NK-92 (cell line): ENCODE measurements around the gene ZMYND15.

ENCODE experiments used
- DNase-seq: peaks from one replicate; lab custom pipeline; 2025; ENCODE audit not compliant: unreplicated experiment; lab: John Stamatoyannopoulos, UW

The ZMYND15 gene

GRCh38 chr17:4742133-4742532 lies 2.5 kb downstream of the ZMYND15 start:
- DNase-seq = no peak

GRCh38 chr17:4742629-4743028 lies 3.0 kb downstream of the ZMYND15 start:
- DNase-seq = no peak

GRCh38 chr17:4743216-4743615 lies 3.6 kb downstream of the ZMYND15 start:
- DNase-seq = no peak

GRCh38 chr17:4743898-4744297 lies 4.3 kb downstream of the ZMYND15 start:
- no peak for DNase-seq

GRCh38 chr17:4744999-4745969 lies 5.7 kb downstream of the ZMYND15 start:
- DNase-seq = no peak

- DNase-seq = no peak
Measured at GRCh38 chr17:4747847-4748246, 8.2 kb downstream of the ZMYND15 start.

- no peak for DNase-seq
Measured at GRCh38 chr17:4748686-4749085, 9.1 kb downstream of the ZMYND15 start.

GRCh38 chr17:4750606-4751005 lies 11.0 kb downstream of the ZMYND15 start:
- DNase-seq = no peak

- no peak for DNase-seq
Measured at GRCh38 chr17:4751932-4752331, 12.3 kb downstream of the ZMYND15 start.

- DNase-seq = no peak
Measured at GRCh38 chr17:4753392-4753791, 13.8 kb downstream of the ZMYND15 start.

GRCh38 chr17:4759776-4760236 lies 20.2 kb downstream of the ZMYND15 start:
- DNase-seq = no peak

- no peak for DNase-seq
Measured at GRCh38 chr17:4764595-4764994, 25.0 kb downstream of the ZMYND15 start.

- DNase-seq = no peak
Measured at GRCh38 chr17:4766201-4766600, 26.6 kb downstream of the ZMYND15 start.

GRCh38 chr17:4766723-4767122 lies 27.1 kb downstream of the ZMYND15 start:
- no peak for DNase-seq

- no peak for DNase-seq
Measured at GRCh38 chr17:4768298-4768697, 28.7 kb downstream of the ZMYND15 start.

GRCh38 chr17:4769628-4770027 lies 30.0 kb downstream of the ZMYND15 start:
- DNase-seq = no peak

GRCh38 chr17:4771519-4772234 lies 32.0 kb downstream of the ZMYND15 start, which contains the start of gene TM4SF5:
TM4SF5 (plus strand) TSS chr17:4771886; CDS start chr17:4771923, 37 bp downstream.
- no peak for DNase-seq

GRCh38 chr17:4772235-4772613 lies 32.6 kb downstream of the ZMYND15 start:
- DNase-seq = no peak

- no peak for DNase-seq
Measured at GRCh38 chr17:4777969-4778760, 38.5 kb downstream of the ZMYND15 start.

- DNase-seq = no peak
Measured at GRCh38 chr17:4780325-4780955, 40.8 kb downstream of the ZMYND15 start.

- DNase-seq = no peak
Measured at GRCh38 chr17:4782652-4783051, 43.0 kb downstream of the ZMYND15 start.
